GM19238 (cell line): ENCODE results near the gene HOXA9.

Source experiments
- DNase-seq: peaks from one replicate; pipeline ENCODE4 v3.0.0; 2011; ENCODE audit warnings: low spot score; ENCODE audit not compliant: insufficient read length

Gene HOXA9

DNA sequence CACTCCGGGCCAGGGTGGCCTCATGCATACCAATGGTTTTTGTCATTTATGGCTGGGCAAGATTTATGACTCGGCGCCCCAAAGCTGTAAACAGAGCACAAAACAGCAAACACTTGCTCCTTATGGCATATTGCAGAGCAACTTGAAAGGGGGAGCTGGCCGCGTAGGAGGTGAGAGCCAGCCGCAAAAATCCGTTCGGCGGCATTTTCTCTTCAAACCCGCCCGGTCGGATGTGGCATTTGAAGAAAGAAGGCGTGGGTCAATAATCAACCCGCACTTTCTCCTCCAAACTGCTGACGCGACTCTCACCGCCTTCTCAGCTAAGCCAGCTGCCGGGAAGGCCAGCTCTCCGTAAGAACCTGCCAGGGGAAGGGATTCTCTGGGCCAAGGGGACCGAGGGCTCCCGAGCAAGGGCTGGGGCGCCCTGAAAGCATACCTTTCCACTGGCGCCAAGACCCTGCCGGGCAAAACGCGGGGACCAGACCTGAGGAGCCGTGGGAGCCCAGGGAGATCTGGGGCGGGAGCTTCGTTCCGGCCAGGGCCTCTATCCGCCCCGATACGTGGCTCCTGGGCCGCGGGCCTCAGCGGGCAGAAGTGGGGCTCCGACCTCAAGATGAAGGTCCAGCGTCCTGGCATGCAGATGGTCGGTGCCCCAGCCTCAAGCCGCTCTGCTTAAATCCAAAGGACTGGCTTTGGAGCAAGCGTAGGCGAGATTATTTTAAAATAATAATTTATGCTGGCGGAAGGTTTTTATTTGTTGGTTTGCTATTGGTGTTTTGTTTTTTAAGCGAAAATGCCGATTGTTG is 49.9 kb downstream of the HOXA9 start:
- DNase-seq = no peak

GRCh38 chr7:27114881-27115220 is 50.5 kb downstream of the HOXA9 start:
- DNase-seq = no peak

DNA sequence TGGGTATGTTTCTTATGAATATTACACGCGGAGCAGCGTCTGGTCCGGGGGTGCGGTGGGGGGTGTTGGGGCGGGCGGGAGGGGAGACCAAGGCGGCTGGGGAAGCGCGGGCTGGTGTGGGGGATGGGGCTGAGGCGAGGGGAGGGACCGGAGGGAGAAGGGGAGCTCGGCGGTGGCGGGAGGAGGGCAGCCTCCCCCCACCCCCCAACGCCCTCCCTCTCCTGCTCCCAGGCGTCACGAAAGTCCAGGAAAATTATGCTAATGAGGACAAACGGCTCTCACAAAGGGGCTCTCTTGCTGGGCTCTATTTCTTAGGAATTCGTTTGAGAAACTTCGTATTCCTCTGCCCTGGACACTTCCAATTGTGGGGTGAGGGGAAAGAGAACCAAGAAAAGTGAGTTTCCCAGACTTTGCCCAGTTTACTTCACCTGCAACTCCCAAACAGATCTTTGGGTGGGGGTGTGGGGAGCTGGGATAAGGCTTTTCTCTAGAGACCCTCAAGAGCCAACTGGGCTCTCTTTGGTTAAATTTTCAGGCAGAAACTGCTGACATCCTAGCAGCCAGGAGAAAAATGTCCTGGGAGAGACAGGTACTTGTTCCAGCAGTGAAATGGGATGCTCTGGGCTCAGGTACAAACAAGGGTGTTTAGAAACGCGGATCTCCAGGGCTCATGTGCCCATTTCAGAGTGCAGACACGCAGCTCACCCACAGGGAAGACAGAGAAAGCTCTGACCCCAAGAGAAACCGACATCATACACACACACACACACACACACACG is 51.2 kb downstream of the HOXA9 start:
- DNase-seq = no peak

- no peak for DNase-seq
Observed at GRCh38 chr7:27112955-27113949, 52.1 kb downstream of the HOXA9 start.
